Measurements from ENCODE around the gene NAMPT.
"Not testable (repeated sequence)": the region's sequence is repeated elsewhere in the genome, so short reads cannot be mapped to it uniquely, and the experiment has no call there.

Gene NAMPT

DNA sequence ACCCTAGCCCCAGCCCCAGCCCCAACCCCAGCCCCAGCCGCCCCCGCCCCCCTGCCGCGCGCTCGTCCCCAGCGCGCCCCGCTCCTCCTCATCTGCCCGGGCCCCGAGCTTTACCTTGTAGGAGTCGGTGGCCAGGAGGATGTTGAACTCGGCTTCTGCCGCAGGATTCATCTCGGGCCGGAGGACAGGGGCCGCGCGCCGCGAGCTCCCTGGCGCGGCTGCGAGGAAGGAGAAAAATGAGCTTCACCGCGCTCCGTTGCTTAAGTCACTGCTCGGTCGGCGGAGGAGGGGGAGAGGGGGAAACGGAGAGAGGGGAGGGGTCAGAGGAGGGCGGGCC lies at the start of gene NAMPT:
Gene NAMPT, minus strand, starts transcription at position 270 of the 337 bp plus-strand sequence. Its CDS starts 99 bp downstream, at position 171.
- DNase-seq, result no peak

GRCh38 chr7:106332201-106332600 lies 47.4 kb upstream of the NAMPT start:
- DNase-seq, result no peak

- DNase-seq, result no peak
These were observed 46.8 kb upstream of the NAMPT start for GRCh38 chr7:106331441-106332175.

- no peak for DNase-seq
These were observed 45.4 kb upstream of the NAMPT start for GRCh38 chr7:106329971-106330733.

DNA sequence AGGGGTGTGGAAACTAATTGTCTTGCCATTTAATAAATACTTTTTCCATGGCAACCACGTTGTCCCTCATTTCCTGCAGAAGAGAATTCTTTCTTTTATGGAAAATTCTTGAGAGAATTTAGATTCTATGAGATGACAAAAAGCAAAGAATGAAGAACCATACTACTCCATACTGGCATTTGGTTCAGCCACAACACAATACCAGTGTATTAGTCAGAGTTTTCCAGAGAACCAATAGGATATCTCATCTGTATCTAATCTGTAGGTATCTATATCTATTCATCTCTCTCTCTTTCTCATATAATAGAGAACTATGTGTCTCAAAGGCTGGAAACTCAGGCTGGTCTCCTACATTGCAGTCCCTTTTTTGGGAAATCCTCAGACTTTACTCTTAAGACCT lies 44.6 kb upstream of the NAMPT start:
- DNase-seq, result no peak

- DNase-seq, result no peak
These were observed 43.0 kb upstream of the NAMPT start for GRCh38 chr7:106327538-106328481.

- DNase-seq, result no peak
These were observed 42.1 kb upstream of the NAMPT start for GRCh38 chr7:106326594-106327537.

GRCh38 chr7:106324509-106324908 lies 39.7 kb upstream of the NAMPT start:
- not testable (repeated sequence) for DNase-seq

DNA sequence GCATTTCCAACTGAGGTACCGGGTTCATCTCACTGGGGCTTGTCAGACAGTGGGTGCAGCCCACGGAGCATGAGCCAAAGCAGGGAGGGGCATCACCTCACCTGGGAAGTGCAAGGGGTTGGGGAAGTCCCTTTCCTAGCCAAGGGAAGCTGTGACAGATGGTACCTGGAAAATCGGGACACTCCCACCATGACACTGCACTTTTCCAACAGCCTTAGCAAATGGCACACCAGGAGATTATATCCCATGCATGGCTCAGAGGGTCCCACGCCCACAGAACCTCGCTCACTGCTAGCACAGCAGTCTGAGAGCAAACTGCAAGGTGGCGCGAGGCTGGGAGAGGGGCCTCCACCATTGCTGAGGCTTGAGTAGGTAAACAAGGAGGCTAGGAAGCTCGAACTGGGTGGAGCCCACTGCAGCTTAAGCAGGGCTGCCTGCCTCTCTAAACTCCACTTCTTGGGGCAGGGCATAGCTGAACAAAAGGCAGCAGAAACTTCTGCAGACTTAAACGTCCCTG lies 35.5 kb upstream of the NAMPT start:
- DNase-seq, result not testable (repeated sequence)

GRCh38 chr7:106318482-106318881 lies 33.7 kb upstream of the NAMPT start:
- no peak for DNase-seq

- no peak for DNase-seq
These were observed 33.2 kb upstream of the NAMPT start for GRCh38 chr7:106317971-106318370.

- no peak for DNase-seq
These were observed 32.2 kb upstream of the NAMPT start for GRCh38 chr7:106316947-106317346.

DNA sequence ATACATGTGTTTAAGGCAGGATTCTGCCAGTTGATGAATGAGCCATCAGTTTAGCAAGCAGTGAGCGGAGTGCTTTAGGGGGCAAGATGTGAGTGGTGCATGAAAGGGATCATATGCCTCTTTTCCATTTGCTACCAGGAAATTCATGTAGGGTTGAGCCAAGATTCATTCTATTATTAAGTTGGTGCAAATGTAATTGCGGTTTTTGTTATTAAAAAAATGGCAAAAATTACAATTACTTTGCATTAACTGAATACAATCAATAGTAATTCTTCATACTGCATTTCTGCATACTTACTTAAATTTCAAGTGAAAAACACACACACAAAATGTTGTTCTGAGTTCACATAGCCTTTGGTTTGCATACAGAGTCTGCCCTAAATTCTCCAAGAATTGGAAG lies 30.1 kb upstream of the NAMPT start:
- DNase-seq, result no peak

- DNase-seq, result no peak
These were observed 29.2 kb upstream of the NAMPT start for GRCh38 chr7:106313966-106314365.

DNA sequence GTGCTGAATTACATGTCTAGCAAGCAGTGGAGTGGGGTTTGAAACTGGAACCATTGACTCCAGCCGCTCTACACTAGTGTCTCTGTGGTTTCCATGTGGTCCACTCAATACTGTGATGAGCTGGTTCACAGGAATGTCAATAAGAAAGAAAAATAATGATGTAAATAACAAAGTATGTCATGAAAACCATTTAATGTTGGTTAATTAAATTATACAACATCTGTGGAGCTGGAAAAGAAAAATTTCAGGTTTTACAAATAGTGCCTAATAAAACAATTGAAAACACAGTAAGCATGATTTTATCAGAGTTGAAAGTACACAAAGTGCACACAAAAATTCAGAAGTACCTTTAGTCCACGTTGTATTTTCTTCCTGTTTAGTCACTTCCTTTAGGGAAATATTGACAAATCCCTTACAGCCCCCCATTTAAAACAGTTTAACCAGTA lies 28.7 kb upstream of the NAMPT start:
- DNase-seq, result no peak

DNA sequence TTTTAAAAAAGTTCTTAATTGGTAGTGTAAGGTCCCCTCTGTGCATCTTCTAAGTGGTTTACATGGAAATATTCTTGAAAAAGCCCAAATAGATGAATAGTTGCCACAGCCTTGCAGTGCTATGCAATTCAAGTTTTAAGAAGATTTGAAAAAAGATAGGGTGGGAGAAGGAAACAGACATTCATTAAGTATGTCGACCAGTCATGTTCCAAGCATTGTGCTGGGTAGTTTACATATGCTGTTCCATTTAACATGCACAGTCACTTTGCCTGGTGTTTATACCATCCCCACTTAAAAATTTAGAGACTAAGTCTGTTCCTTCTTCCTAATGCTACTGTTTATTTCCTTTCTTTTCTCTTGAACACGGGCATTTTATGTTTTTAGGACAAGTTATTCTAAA lies 28.1 kb upstream of the NAMPT start:
- DNase-seq, result no peak

GRCh38 chr7:106312099-106312871 lies 27.5 kb upstream of the NAMPT start:
- no peak for DNase-seq

DNA sequence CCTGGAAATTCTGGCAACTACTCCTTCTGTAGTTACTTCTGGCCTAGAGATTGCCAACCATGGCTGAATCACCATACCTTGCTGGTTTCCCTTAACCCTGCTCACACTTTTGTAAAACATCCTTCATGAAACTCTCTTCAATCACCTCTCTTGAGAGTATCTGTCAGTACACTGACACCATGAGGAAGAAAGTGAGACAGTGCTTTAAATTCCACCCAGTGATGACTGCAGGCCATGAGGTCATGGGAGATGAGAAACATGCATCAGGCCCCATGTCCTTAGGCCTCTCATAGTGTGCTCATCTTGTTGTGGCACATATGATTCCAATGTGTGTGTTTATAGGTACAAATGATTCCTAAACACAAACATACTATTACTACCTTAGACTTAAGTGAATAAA lies 24.6 kb upstream of the NAMPT start:
- no peak for DNase-seq

DNA sequence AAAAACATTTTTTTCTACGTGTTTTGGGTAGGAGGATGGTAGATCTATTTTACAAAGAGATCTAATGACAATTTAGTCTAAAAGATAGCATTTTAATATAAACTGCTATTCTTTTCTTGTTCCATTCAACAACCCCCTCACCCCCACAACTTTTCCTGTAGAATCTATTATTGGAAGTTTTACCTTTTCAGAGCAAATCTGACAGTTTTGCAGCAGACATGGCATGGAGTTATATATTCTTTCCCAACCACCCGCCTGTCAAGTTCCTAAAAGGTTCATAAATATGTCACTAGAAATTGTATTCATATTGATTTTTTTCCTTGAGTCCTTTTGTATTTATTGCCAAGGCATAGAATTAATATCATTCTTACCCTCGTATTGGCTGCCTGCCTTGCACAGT lies 21.5 kb upstream of the NAMPT start:
- no peak for DNase-seq

- DNase-seq, result no peak
These were observed 20.9 kb upstream of the NAMPT start for GRCh38 chr7:106305732-106306131.

DNA sequence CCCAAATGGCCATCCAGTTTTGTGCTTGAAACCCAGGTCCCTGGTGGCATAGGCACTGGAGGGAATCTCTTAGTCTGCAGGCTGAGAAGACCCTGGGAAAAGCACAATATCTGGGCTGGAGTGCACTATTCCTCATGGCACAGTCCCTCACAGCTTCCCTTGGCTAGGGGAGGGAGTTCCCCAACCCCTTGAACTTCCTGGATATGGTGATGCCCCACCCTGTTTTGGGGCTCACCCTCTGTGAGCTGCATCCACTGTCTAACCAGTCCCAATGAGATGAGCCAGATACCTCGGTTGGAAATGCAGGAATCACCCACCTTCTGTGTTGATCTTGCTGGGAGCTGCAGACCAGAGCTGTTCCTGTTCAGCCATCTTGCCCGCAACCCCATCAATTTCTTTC lies 19.8 kb upstream of the NAMPT start:
- DNase-seq, result no peak
